Stimulated activated CD8-positive, alpha-beta memory T cell treated with anti-CD3 and anti-CD28 coated beads, Interleukin-4, amount 100 ng/mL, for 4 hours (primary cell): Measurements from ENCODE around the gene PCDH12.

Source experiments
- DNase-seq, 2 donors: peaks; one replicate each; pipeline ENCODE4 v3.0.0-alpha.2; 2020; ENCODE audit warnings: low read depth in 2 of 2, low spot score in 1 of 2

PCDH12 gene

DNA sequence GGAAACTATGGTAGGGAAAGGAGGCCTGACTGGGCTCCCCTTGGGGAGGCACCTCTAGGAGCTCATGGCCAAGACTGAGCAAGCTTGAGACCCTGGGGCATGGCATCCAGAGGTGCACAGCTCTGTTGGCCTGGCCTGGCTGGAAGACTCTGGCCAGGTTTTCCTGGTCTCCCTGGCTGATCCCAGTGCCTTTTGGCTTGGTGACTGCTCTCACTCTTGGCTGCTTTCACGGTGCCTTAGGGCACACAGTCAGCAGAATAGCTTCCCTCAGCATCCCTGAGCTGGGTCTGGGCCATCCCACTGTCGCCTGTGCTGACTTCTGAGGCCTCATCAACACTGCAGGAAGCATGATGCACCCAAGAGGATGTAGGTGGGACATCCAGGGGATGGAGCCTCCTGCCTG, 47.7 kb downstream of the PCDH12 start:
- no peak for DNase-seq

DNA sequence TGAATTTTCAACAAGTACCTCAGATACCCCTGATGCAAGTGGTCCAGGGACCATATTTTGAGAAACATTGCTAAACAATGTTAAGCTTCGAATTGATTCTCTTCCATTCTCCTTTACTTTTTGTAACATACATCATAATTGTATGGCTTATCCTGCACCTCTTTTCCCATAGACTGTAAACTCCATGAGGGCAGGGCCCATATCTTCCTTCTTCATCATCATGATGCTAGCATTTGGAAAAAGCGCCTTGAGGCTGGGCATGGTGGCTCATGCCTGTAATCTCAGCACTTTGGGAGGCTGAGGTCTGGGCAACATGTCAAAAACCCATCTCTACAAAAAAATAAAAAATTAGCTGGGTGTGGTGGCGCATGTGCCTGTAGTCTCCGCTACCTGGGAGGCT, 48.8 kb downstream of the PCDH12 start:
- DNase-seq = no peak

DNA sequence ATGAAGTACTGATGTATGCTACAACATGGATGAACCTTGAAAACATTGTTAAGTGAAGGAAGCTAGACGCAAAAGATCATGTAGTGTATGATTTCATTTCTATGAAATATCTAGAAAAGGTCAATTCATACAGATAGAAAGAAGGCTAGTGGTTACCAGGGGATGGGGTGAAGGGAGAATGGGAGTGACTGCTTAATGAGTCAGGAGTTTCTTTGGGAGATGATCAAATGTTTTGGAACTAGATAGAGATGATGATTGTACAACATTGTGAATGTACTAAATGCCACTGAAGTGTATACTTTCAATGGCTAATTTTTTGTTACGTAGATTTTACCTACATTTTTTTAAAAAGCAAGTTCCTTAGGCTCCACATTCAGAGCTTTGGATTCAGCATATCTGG, 49.2 kb downstream of the PCDH12 start:
- no peak for DNase-seq

DNA sequence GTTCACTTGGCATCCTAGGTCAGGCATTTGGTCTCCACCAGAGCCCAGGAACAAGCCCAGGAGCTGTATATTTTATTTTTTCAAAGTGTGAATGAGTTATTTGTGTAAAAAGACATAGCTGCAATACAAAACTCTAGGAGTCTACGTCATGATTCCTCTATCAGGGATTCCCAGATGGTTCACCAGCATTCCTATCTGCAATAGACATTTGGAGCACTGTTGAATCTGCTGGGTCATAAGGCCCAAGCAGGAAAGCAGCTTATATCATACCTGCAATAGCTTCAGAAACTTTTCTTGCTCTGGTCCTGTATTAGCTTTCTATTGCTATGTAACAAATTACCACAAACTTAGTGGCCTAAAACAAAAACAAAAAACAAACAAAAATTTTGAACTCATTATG, 51.0 kb downstream of the PCDH12 start:
- DNase-seq = no peak

DNA sequence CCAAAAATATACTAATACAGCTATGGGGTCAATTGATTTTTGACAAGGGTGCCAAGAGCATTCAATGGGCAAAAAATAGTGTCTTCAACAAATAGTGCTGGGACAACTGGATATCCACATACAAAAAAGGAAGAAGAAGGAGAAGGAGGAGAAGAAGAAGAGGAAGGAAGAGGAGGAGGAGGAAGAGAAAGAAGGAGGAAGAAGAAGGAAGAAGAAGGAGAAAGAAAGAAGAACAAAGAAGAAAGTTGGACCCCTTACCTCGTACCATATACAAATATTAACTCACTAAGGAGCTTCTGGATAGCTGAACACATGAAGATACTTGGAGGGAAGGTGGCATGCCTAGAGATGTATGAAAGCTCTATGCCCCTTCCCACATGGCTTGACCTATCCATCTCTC, 51.5 kb downstream of the PCDH12 start:
- DNase-seq = no peak

DNA sequence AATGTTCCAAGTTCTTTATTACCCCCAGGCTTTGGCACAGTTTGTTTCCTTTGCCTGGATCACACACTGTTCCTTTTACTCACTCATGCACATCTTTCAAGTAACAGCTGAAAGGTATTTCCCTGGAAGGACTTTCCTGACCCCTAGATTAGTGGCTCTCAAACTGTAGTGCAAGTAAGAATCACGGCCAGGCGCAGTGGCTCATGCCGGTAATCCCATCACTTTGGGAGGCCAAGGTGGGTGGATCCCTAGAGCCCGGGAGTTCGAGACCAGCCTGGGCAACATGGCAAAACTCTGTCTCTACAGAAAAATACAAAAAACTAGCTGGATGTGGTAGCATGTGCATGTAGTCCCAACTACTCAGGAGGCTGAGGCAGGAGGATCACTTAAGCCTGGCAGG, 53.5 kb downstream of the PCDH12 start:
- DNase-seq = no peak

DNA sequence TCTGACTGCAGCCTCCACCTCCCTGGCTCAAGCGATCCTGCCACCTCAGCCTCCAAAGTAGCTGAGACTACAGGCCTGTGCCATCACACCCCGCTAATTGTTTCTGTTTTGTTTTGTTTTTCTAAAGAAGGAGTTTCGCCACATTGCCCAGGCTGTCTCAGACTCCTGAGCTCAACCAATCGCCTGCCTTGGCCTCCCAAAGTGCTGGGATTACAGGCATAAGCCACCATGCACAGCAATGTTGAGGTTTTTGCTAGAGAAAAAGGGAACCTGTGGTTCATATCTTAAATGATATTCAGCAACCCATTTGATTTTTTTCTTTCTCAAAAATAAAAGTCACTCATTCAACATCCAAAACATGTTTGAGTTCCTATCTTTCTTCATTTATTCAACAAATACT, 54.7 kb downstream of the PCDH12 start:
- no peak for DNase-seq

DNA sequence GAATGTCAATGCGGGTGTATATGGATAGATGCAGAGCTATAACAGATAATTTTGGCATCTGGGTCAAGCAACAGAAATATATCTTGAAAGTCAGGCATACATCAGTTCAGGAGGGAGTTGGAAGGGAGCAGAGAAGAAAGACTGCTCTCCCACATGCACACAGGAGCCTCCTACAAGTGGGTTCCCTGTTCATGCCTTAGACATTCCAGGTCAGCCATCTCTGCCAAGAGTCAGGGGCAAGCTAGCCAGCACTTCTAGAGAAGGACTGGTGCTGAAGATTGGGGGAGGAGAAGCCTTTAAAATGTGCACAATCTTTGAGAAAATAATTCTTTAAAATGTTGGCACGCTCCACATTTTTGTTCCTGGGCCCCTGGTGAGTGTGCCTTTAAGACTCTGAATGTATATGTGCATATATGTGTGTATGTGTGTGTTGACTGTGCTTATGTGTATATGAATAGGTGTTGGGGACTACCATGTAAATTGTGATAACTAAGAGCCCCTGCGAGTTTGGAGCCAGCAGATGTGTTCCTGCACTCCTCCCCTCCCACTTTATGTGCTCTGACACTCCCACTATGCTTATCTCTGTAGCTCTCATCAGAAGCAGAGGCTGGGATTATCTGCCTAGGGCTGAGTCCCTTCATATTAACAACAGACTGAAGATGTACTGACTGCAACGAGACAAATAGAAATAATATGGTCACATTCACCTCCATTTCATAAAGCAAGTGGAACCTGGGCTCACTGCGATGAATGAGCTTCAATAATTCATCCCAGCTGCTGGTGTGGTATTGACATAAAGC, 55.8 kb downstream of the PCDH12 start:
- no peak for DNase-seq

DNA sequence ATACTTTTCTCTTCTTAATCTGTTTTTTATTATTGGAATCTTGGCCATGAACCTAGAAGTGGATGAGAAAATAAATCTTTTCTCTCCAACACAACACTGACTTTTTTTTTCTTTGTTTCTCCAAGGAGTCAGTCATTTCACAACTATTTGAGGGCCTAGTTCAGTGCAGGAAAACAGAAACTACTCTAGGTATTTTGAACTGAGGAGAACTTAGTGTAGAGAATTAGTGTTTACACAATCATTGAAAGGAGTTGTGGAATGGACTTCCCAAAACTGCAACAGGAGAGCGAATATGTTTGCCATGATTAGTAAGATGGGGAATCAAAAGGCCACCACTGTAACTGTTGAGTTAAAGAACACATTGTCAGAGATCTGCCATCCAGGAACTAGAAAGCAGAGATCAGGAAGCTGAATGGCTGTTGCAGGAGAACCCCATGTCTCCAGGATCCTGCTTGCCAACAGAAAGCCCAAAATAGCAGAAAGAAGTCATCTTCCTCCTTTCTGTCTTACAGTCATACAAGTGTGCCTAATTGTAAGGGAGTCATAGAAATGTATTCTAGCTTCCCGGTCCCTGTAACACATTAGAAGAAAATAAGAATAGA, 59.5 kb downstream of the PCDH12 start:
- DNase-seq = no peak

DNA sequence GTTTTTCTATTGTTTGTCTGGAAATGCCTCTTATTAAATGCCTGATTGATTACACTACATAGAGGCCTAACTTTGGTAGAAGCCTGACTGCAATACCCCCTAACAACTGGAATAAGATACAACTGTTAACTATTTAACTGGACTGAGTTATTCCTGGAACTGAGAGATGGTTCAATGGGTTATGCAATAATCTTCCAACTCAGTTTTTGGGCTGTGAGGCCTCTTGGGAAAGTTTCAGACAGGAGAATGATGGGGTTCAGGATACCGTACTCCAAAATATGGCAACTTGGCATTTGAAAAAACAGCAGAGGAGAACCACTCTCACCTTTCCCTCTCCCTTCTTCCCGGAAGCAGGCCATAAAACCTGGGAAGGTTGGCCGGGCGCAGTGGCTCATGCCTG, 60.6 kb downstream of the PCDH12 start:
- no peak for DNase-seq
